CD4-positive, alpha-beta T cell treated with Interleukin-6 at 100 ng/mL for 8 hours (primary cell): ENCODE data around the gene ZDHHC11.
"Not testable (repeated sequence)": the region's sequence is repeated elsewhere in the genome, so short reads cannot be mapped to it uniquely, and the experiment has no call there.

ENCODE experiments used
- DNase-seq: peaks from one replicate; pipeline ENCODE4 v3.0.0-alpha.2; 2020; ENCODE audit warnings: mixed read lengths, low spot score

The ZDHHC11 gene

DNA sequence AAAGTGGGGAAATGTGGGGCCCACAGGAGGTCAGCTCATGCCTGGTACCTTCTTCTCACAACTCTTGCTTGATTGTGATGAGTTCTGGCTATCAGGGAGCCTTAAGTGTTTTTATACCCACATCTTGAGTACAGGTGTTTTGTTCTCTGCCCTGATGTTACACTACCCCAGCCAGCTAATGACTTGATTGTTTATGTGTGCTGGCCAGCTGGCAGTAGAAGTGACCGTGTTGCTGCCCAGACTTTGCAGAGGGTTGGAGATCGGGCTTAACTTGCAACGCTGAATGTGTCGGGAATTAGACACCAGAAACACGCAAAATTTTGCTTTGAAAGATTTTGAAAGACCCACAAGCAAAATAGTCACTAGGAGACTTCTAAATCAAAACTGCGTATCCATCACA is 49.3 kb downstream of the ZDHHC11 start:
- no peak for DNase-seq

DNA sequence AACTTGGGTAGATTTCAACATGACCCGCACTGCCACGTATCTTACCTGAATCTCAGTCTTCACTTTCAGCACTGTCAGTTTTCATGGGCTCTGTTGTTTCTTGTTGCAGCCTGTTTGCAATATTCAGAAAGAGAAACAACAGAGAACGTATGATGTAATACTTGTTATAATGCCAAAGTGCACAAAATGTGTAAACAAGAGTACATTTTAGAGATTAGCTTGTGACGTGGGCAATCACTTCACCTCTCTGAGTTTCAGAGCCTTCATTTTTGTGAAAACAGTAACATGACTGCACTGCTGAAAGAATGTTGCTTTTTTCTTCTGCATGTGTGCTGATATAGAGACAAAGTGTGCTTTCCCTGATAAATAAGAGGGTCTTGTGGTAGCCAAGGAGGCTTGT is 49.7 kb downstream of the ZDHHC11 start:
- not testable (repeated sequence) for DNase-seq

DNA sequence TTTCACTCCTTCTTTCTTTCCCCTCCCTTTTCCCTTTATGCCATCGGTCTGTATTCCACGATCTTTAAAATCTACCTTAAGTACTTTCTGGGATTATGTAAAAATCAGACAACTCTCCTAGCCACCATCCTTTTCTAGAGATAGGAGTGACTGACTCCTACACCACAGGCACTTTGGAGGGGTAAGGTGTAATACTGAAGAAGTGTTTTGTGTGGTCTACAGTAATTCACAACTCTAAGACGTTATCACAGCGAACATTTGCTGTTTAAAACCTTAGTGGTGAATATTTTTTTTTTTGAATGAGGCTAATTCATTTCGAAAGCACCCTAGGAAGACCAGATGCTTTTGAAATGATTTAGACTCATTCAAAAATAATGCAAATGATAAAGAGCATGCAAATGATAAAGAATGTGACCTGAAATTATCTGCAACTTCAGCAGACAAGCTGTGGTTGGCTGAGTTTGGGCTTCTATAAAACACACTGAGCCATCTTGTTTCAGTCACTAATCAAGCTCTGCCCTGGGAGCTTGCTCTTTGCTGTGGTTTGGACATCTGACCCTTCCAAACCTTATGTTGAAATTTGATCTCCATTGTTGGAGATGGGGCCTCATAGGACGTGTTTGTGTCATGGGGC is 52.2 kb downstream of the ZDHHC11 start:
- DNase-seq = not testable (repeated sequence)

DNA sequence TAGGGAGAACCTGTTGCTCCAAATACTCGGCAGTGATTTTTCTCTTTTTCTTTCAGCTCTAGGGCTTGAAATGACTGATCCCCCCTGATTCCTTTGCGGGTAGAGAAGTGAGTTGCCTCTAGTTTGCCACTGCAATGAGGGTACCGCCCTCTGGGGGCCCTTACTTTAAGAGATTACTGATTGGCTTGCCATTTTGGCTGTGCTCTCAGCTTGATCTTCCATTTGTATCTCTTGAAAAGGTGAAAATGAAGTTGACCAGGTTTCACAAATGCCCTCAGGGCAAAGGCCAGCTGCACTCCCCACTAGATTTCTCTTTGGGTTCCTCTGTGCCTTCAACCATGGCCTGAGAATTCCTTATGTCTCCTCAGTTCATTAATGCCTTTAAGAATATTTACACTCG is 52.8 kb downstream of the ZDHHC11 start:
- DNase-seq = not testable (repeated sequence)

DNA sequence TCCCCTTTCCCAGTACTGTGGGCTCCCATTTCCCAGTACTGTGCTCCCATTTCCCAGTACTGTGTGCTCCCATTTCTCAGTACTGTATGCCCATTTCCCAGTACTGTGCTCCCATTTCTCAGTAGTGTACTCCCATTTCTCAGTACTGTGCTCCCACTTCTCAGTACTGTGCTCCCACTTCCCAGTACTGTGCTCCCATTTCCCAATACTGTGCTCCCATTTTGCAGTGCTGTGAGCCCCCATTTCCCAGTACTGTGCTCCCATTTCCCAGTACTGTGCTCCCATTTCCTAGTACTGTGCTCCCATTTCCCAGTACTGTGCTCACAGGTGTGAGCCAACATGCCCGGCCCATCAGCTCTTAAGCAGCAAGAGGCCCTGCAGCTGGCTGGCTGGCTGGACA is 54.9 kb downstream of the ZDHHC11 start:
- DNase-seq = not testable (repeated sequence)

DNA sequence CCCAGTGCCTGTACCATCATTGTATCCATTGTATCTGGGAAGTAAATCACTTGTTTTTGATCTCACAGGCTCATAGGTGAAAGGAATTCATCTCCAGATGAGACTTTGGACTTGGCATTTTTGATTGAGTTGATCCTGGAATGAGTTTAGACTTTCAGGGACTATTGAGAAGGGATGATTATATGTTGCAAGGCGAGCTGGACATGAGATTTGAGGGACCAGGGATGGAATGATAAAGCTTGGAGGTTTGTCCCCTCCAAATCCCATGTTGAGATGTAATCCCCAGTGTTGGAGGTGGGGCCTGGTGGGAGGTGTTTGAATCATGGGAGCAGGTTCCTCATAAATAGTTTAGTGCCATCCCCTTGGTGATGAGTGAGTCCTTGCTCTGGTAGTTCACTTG is 55.8 kb downstream of the ZDHHC11 start:
- not testable (repeated sequence) for DNase-seq

DNA sequence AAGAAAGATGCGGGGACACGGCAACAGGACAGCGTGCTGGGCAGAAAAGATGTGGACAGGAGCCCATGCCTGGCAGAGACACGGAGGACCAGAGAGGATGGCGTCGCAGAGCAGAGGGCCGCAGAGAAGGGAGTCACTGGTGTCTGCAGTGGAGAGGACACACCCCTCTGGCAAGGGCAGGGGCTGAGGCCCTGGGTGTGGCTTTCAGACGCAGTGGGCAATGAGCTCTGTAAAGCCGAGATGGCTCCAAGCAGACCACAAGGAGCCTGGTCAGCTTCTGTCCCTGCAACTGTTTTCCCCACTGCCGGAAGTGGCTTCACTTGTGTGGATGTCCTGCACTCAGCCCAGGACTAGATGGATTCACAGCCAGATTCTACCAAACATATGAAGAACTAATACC is 62.1 kb downstream of the ZDHHC11 start:
- DNase-seq = not testable (repeated sequence)

DNA sequence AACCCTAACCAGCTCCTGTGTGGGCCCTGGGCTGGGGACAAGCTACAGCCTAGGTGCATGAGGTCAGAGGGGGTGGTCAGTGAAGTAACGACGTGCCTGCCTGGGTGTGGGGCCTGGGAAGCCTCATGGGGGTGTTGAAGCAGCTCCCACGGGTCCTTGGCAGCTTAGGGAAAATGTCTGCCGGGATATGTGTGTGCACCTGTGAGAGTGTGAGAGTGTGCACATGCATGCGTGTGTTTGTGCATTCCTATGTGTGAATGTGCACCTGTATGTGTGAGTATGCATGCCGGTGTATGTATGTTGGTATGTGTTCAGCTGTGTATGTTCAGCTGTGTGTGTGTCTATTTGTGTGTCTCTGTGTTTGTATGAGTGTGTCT is 62.9 kb downstream of the ZDHHC11 start:
- DNase-seq = not testable (repeated sequence)

DNA sequence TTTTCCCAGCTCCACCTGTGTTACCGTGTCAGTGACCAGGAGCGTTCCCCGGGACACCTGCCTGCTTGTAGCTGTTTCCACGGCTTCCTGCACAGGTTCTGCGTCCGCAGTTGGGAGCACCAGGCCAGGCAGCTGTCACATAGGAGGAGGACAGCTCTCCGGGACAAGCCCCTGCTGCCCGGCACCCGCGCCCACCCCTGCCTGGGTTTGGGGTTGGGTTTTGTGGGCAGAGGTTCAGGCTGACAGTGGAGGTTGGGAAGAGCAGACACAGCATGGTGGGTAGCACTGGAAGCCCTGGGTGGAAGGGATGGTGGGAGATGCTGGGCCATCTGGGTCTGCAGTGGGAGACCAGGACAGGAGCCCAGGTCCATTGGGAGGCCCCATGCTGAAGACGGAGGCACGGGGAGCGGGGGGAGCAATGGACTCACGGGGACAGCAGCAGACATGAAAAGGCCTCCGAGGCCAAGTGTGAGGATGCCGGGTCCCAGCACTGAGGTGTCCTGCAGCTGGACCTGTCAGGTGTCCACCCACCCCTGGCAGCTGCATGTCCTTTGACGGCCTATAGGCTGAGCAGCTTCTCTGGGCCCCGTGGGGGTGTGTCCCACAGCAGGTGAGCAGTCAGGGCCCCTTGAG is 63.4 kb downstream of the ZDHHC11 start:
- not testable (repeated sequence) for DNase-seq

DNA sequence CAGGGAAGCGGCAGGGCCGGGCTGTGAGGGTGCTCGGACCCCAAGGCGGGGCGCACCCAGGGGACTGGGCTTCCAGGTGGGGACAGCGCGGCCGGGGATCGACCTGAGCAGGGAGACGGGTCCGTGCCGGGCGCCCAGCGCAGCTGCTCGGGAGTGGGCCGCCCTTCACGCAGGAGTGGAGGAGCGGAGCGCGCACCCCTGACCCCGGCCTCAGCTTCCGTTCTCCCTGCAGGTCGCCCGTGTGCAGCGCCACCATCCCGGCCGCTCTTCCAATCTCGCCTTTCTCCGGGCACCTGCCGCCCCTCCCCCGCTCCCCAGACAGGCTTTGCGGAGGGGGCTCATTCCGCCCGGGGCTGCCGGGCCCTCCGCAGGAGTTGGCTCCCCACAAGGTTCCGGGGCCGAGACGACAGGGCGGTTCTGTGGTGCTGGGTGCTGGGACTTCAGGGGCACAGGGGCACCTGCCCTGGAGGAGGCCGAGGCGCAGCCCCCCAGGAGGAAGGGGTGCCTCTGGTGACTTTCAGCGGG is 65.5 kb downstream of the ZDHHC11 start:
- DNase-seq = not testable (repeated sequence)

DNA sequence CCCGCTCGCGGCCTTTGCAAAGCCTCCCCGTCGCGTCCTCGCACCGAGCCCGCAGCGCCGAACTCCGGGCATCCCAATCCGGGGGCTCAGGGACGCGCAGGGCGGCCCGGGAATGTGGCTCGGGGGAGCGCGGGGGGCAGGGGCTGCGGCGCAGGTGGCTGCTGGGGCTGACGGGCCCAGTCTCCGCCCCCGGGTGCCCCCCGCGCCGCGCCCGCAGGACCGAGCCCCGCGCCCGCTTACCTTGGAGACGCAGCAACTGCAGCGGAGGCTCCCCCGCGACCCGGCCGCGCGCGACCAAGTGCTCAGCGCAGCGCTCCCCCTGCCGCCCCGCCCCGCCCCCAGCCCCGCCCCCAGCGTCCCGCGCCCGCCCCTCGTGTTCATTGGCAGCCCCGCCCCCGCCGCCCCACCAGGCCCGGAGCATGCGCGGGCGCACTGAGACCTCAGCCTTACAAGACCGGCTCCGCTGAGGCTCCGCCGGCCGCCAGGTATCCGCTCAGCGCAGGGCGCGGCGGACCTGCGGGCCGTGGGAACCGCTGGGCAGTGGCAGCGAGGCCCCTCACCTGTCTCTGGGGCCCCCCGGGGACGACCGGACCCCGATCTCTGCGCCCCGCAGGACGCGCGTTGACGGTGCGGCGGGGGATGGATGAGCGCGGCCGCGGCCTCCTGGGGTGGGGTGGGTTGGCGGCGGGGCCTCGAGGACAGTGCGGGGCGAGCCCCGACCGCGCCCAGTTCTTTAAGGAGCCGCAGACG is 66.2 kb downstream of the ZDHHC11 start, which contains the start of gene ZDHHC11B:
TSS of gene ZDHHC11B (minus strand) at position 302 of the 750 bp plus-strand sequence. CDS start 17,810 bp downstream, outside the sequence.
- DNase-seq = peak; percentile 90

DNA sequence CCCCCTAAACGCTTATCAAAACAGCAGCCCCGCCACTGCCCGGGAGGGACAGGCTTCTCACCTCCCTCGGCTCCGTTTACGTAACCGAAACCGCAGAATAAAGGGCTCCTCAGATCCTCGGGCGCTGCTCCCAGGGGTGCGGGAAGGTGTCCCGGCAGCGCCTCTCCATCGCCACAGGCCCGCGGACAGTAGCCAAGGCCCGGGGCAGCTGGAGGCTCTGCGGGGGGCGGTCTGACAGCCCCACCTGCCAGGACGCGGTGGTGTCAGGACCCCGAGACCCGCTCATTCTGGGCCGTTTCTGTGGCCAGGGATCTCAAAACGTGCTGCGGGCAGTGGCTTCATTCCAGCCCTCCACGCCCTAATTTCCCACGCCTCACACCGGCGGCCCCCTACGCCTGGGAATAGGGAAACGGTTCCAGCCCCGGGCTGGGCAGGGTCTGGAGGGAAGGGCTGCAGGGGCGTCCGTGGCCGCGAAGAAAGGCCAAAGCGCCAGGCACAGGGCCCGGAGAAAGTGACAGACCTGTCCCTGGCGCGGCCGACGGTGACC is 66.8 kb downstream of the ZDHHC11 start:
- DNase-seq = not testable (repeated sequence)

DNA sequence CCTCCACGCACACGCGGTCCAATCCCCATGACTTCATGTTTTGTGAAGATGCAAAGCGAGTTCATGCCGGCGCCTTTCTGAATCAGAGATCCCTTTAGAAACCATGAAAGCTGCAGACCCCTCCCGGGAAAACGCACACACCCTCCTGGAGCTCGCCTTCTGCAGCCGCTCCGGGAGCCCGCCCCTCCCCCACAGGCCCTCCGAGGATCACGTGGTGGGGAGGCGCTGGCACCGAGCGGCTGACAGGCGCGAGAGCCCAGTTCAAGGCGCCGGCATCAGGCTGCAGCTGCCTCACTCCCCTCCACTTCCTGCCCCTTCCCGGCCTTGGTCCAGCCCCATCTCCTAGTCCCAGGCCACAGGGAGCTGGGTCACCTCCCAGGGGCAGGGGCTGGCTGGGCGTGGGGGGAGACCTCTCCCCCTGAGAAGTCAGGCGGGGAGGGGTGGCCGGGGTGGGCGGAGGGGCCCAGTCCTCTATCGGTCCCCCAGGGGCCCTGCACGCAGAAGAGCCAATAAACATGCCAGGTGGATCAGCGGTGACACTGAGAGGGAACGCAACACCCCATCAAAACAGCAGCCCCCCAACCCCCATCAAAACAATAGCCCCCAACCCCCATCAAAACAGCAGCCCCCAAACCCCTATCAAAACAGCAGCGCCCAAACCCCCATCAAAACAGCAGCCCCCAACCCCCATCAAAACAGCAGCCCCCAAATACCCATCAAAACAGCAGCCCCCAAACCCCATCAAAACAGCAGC is 67.6 kb downstream of the ZDHHC11 start:
- DNase-seq = not testable (repeated sequence)

DNA sequence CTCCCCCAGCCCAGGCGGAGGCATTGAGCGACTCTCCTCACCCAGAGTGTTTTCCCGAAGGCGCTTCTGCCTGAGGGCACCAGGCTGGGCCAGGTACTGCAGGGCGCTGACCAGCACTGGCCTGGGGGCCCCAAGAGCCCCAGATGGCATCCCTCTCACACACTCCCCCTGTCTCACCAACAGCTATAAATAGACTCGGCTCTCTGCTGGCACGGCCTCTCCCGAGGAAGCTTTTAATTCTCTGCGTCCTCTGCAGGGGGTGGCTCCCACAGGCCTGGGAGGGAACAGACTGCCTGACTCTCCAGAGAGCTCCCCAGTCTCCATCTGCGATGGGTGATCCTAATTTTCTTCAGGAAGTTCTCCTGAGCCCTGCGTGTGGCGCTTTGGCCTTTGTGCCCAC is 68.4 kb downstream of the ZDHHC11 start:
- DNase-seq = not testable (repeated sequence)

DNA sequence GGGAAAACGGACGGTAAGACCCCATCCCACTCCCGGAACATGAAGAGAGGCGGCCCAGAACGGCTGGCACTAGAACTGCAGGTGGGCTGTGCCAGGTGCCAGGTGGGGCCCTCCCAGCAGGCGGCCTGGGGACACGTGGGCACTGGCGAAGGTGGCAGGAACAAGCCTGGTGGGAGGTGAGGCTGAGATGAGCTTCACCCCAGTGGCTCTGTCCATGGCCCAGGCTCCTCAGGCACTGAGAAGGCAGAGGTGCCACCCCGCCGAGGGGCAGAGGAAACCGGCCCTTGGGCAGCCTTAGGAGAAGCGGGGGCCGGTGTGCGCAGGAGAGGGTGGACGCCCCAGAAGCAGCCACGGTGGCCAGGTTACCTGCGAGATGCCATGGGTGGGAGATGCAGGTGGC is 70.2 kb downstream of the ZDHHC11 start:
- DNase-seq = not testable (repeated sequence)

DNA sequence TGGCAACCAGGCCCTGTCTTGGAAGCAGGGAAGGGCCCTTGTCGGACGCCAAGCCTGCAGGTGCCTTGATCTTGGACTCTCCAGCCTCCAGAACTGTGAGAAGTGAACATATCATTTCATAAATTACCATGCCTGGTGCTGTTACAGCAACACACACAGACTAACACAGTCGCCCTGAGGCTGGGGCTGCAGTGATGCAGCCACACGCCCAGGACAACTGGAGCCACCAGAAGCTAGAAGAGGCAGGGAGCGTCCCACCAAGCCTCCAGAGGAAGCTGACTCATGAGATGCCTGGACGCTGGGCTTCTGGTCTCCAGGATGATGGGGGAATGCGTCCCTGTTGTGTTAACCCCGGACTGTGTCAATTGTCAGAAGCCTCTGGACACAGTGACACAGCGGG is 71.8 kb downstream of the ZDHHC11 start:
- DNase-seq = not testable (repeated sequence)

DNA sequence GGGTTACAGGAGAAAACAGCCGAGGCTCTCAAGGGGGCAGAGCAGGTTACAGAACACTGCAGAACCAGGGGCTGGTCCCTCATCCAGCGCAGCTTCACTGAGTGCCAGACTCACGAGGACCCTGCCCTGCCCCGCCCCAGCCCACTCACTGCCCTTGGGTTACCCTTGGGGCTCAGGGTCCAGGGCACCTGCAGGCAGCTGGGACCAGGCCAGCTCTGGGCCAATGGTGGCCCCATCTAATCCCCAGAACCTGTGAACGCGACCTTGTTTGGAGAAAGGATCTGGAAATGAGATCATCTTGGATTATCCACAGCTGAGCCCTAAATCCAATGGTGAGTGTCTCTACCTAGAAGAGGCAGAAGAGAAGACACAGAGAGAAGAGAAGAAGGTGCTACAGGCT is 72.4 kb downstream of the ZDHHC11 start:
- not testable (repeated sequence) for DNase-seq

DNA sequence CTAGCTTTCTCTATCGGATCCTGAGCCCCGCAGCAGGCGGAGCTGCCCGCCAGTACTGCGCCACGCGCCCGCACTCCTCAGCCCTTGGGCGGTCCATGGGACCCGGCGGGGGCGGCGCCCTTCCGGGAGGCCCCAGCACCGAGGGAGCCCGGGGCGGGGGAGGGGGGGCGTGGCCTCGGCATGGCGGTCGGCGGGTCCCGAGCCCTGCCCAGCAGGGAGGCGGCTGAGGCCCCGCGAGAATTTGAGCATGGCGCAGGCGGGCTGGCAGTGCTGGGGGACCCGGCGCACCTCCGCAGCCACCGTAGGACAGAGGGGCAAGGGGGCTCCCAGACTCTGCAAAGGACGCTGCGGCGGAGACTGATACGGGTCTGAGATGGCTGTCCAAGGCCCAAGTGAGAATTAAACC is 73.0 kb downstream of the ZDHHC11 start:
- no peak for DNase-seq

DNA sequence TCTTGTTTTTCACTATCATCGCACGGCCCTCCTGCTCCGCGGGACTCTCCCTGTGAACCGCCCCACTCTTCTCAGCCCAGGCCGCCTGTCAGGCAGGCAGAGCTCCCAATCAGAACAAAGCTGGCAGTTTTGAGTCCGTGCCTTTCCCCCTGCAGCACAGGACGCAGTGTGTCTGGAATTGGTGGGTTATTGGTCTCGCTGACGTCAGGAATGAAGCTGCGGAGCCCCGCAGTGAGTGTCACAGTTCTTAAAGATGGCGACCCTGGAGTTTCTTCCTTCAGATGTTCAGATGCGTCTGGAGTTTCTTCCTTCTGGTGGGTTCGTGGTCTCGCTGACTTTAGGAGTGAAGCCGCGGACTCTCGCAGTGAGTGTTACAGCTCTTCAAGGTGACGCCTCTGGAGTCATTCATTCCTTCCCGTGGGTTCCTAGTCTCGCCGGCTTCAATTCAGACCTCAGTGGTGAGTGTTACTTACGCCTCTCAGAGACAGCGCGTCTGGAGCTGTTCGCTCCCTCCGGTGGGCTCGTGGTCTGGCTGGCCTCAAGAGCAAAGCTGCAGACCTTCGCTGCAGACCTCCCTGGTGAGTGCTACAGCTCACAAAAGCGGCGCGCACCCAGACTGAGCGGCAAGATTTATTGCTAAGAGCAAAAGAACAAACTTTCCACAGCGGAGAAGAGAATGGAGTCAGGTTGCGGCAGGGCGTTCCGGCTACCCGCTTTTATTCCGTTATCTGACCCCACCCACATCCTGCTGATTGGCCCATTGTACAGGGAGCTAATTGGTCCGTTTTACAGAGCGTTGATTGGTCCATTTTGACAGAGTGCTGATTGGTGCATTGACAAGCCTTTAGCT is 73.7 kb downstream of the ZDHHC11 start:
- DNase-seq = no peak

DNA sequence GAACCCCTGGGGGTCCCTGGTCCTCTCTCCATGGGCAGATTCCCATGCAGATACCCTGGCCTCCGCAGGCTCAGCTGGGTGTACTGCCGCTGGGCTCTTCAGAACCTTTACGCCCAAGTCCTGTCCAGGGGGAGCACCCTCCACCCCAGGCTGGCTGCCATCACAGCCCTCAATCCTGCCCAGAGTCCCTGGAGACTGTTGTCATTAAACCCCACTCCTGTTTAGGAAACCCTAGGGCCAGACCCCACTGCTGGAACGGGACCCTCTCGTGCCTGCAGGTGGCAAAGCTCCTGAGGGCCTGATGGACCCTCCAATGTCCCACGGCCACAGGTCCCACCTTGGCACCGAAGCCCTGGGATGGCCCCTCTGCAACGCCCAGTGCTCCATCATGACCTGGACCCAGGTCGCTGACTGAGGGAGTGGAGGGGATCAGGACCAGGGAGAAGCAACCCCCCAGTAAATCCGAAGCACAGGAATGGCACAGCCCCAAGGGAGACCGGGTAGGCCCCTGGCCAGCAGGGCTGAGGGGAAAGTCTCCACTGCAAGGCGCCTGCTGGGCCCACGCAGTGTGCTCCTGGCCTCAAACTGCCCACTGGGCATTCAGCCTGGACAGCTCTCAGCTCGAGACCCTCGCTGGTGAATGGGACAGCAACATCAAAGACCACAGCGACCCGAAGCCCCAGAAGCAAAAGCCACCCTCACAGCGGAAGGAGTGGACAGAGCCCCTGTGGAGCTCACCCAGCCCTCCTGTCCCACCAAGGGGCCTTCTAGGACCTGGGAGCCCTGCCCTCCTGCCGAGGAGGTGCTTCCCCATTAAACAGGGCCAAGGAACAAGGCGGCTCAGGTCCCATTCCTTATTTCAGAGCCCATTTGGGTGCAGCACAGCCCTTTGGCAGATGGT is 74.6 kb downstream of the ZDHHC11 start:
- DNase-seq = peak; percentile 3
